PC-9 (cell line): ENCODE results near the gene ABHD16B.

Source experiments
- CTCF ChIP-seq: fragments of 200-600 bp; sonication (generic); conservative IDR thresholded peaks from 2 replicates; pipeline ENCODE4 v1.6.1; 2017; ENCODE audit warnings: mixed run types, antibody characterized with exemption, mild to moderate bottlenecking, moderate library complexity
- EZH2 ChIP-seq: fragments of 200-600 bp; sonication (generic); IDR thresholded peaks from 2 replicates; pipeline ENCODE4 v1.8.0; 2017; ENCODE audit warnings: antibody characterized with exemption, low read depth

DNA sequence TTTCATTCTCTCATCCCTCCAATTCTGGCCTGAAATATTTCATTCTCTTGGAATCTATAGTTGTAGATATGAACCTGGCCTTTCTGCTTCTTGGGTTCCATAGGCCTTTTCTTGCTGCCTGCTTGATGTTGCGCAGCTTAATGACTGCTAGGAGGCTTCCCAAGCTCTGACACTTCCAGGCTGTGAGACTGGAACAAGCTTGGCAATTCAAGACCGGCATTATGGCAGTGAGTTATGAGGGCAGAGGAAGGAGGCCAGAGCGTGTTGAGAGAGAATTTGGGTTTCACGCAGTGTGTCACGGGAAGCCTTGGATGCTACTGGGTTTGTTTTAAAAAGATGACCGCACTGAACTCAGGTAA lies 32.7 kb downstream of the ABHD16B start:
- TF ChIP-seq CTCF (no peak), EZH2 (no peak)
